GM21619 (cell line): ENCODE data around the gene TAF4.
"Not testable (repeated sequence)": the region's sequence is repeated elsewhere in the genome, so short reads cannot be mapped to it uniquely, and the experiment has no call there.

Experiments
- ATAC-seq: cut with Tn5 transposase; IDR thresholded peaks from one replicate; pipeline ENCODE4 v1.9.1; 2021; ENCODE audit not compliant: unreplicated experiment

TAF4 gene

GRCh38 chr20:62065674-62066338, at the start of gene TAF4:
Gene TAF4, minus strand, starts transcription at chr20:62065881. Its CDS starts 71 bp downstream, at chr20:62065810.
- peak; percentile 61 for ATAC-seq

- no peak for ATAC-seq
These were observed 49.2 kb upstream of the TAF4 start for GRCh38 chr20:62114894-62115293.

- no peak for ATAC-seq
These were observed 46.7 kb upstream of the TAF4 start for GRCh38 chr20:62112368-62112767.

- no peak for ATAC-seq
These were observed 45.5 kb upstream of the TAF4 start for GRCh38 chr20:62111148-62111547.

- no peak for ATAC-seq
These were observed 39.9 kb upstream of the TAF4 start for GRCh38 chr20:62105592-62105991.

GRCh38 chr20:62104791-62105345, 39.2 kb upstream of the TAF4 start:
- ATAC-seq: no peak

- no peak for ATAC-seq
These were observed 38.6 kb upstream of the TAF4 start for GRCh38 chr20:62104234-62104789.

- no peak for ATAC-seq
These were observed 38.0 kb upstream of the TAF4 start for GRCh38 chr20:62103508-62104233.

GRCh38 chr20:62101078-62101477, 35.4 kb upstream of the TAF4 start:
- ATAC-seq: no peak

- ATAC-seq: no peak
These were observed 32.3 kb upstream of the TAF4 start for GRCh38 chr20:62097881-62098407.

GRCh38 chr20:62096421-62097380, 31.0 kb upstream of the TAF4 start:
- no peak for ATAC-seq

- ATAC-seq: no peak
These were observed 23.7 kb upstream of the TAF4 start for GRCh38 chr20:62089393-62089792.

GRCh38 chr20:62088258-62089127, 22.8 kb upstream of the TAF4 start:
- ATAC-seq: no peak

GRCh38 chr20:62087632-62088031, 22.0 kb upstream of the TAF4 start:
- no peak for ATAC-seq

- no peak for ATAC-seq
These were observed 21.5 kb upstream of the TAF4 start for GRCh38 chr20:62087227-62087626.

GRCh38 chr20:62085206-62085605, 19.5 kb upstream of the TAF4 start:
- no peak for ATAC-seq

- ATAC-seq: not testable (repeated sequence)
These were observed 18.5 kb upstream of the TAF4 start for GRCh38 chr20:62084224-62084623.

- no peak for ATAC-seq
These were observed 17.6 kb upstream of the TAF4 start for GRCh38 chr20:62083312-62083711.

- no peak for ATAC-seq
These were observed 14.7 kb upstream of the TAF4 start for GRCh38 chr20:62080249-62080990.
